ENCODE results near the gene CRIP2. TPM values are rescaled to one million over a fixed set of nuclear protein-coding genes. Genes with fewer than 3 reads are reported as not detected.

The CRIP2 gene
- polyA plus RNA-seq, 1 donor (not counting 4 experiments of a cell fraction or from before 2014, with no cell fraction given): 4.8 TPM

- DNase-seq (ENCODE audit: low read depth, low spot score) (no peak), FAIRE-seq (no peak)
- H3K9me1 ChIP-seq (ENCODE audit: control insufficient read depth, extremely low read depth, insufficient read depth, low read length): no peaks in the 10 kb centered on the region
- H3K4me1 ChIP-seq (ENCODE audit: control insufficient read depth, extremely low read depth, insufficient read depth, low read length): peaks cover 4% of the 10 kb centered on the region
- no peaks in the 10 kb centered on the region for H3K36me3 ChIP-seq (ENCODE audit: control insufficient read depth in 2 of 2, extremely low read depth in 1 of 2, insufficient read depth in 2 of 2, low read length in 2 of 2)
- no peak overlapping the region for H3K4me2 ChIP-seq (ENCODE audit: control insufficient read depth, extremely low read depth, insufficient read depth, low read depth, low read length)
- no peak overlapping the region for H3K27ac ChIP-seq (ENCODE audit: control insufficient read depth, insufficient read depth, low read length)
- H3K9ac ChIP-seq (ENCODE audit: control insufficient read depth, extremely low read depth, insufficient read depth, low read length): no peak overlapping the region
- H3K27me3 ChIP-seq (ENCODE audit: control insufficient read depth, extremely low read depth, insufficient read depth, low read length): no peaks in the 10 kb centered on the region
- dilution Hi-C loops (cut with MboI; ENCODE audit: extremely low pct_ligation_motif_present, low sequenced_read_pairs): no loop called here
- TF ChIP-seq, protein P1, sequence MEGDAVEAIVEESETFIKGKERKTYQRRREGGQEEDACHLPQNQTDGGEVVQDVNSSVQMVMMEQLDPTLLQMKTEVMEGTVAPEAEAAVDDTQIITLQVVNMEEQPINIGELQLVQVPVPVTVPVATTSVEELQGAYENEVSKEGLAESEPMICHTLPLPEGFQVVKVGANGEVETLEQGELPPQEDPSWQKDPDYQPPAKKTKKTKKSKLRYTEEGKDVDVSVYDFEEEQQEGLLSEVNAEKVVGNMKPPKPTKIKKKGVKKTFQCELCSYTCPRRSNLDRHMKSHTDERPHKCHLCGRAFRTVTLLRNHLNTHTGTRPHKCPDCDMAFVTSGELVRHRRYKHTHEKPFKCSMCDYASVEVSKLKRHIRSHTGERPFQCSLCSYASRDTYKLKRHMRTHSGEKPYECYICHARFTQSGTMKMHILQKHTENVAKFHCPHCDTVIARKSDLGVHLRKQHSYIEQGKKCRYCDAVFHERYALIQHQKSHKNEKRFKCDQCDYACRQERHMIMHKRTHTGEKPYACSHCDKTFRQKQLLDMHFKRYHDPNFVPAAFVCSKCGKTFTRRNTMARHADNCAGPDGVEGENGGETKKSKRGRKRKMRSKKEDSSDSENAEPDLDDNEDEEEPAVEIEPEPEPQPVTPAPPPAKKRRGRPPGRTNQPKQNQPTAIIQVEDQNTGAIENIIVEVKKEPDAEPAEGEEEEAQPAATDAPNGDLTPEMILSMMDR (optimal IDR thresholded peaks at IDR 0.05 in 1 of 3, IDR thresholded peaks at IDR 0.05 in 1 of 3, conservative IDR thresholded peaks at IDR 0.05 in 1 of 3; ENCODE audit: extremely low read depth in 1 of 3, insufficient read depth in 2 of 3, low read length in 3 of 3): no peak
- no peak for TF ChIP-seq EZH2 (IDR thresholded peaks at IDR 0.05; ENCODE audit: low read length)
- no peaks in the 10 kb centered on the region for H4K20me1 ChIP-seq (ENCODE audit: control insufficient read depth, extremely low read depth, insufficient read depth, low read length)
- no peaks in the 10 kb centered on the region for H3K9me3 ChIP-seq (ENCODE audit: control insufficient read depth, low read depth, low read length)
- no peak overlapping the region for H2AFZ ChIP-seq (ENCODE audit: control insufficient read depth, low read length)
- no peak overlapping the region for H3K4me3 ChIP-seq (ENCODE audit: control insufficient read depth in 2 of 3, extremely low read depth in 1 of 3, insufficient read depth in 2 of 3, low read depth in 1 of 3, low read length in 3 of 3)
- H3K79me2 ChIP-seq (ENCODE audit: control insufficient read depth, insufficient read depth, low read length): no peaks in the 10 kb centered on the region
Observed at GRCh38 chr14:105508601-105509000, 34.0 kb downstream of the CRIP2 start.

DNA sequence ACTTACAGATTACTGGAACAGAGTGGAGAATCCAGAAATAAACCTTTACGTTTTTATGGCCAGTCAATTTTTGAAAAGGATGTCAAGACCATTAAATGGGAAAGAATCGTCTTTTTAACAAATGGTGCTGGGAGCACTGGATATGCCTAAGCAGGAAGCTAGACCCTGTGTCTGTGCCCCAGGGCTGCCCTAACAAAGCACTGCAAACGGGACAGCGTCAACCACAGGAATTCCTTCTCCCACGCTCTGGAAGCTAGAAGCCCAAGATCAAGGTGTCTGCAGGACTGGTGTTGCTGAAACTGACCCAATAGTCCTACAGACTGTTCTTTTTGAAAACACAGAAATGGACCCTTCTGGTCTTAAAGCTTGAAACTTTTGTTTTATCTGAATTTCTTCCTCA lies 42.5 kb downstream of the CRIP2 start:
- no peaks in the 10 kb centered on the region for H4K20me1 ChIP-seq (ENCODE audit: control insufficient read depth, extremely low read depth, insufficient read depth, low read length)
- TF ChIP-seq, protein P1 (optimal IDR thresholded peaks at IDR 0.05 in 1 of 3, IDR thresholded peaks at IDR 0.05 in 1 of 3, conservative IDR thresholded peaks at IDR 0.05 in 1 of 3; ENCODE audit: extremely low read depth in 1 of 3, insufficient read depth in 2 of 3, low read length in 3 of 3): no peak
- no peak for TF ChIP-seq EZH2 (IDR thresholded peaks at IDR 0.05; ENCODE audit: low read length)
- dilution Hi-C loops (cut with MboI; ENCODE audit: extremely low pct_ligation_motif_present, low sequenced_read_pairs): no loop called here
- no peak overlapping the region for H3K9ac ChIP-seq (ENCODE audit: control insufficient read depth, extremely low read depth, insufficient read depth, low read length)
- H3K9me3 ChIP-seq (ENCODE audit: control insufficient read depth, low read depth, low read length): no peaks in the 10 kb centered on the region
- peaks cover 3% of the 10 kb centered on the region for H3K27me3 ChIP-seq (ENCODE audit: control insufficient read depth, extremely low read depth, insufficient read depth, low read length)
- H3K4me1 ChIP-seq (ENCODE audit: control insufficient read depth, extremely low read depth, insufficient read depth, low read length): peaks cover under 1% of the 10 kb centered on the region
- H3K36me3 ChIP-seq (ENCODE audit: control insufficient read depth in 2 of 2, extremely low read depth in 1 of 2, insufficient read depth in 2 of 2, low read length in 2 of 2): no peaks in the 10 kb centered on the region
- DNase-seq (ENCODE audit: low read depth, low spot score): no peak
- H2AFZ ChIP-seq (ENCODE audit: control insufficient read depth, low read length): no peak overlapping the region
- no peaks in the 10 kb centered on the region for H3K79me2 ChIP-seq (ENCODE audit: control insufficient read depth, insufficient read depth, low read length)
- H3K4me3 ChIP-seq (ENCODE audit: control insufficient read depth in 2 of 3, extremely low read depth in 1 of 3, insufficient read depth in 2 of 3, low read depth in 1 of 3, low read length in 3 of 3): no peak overlapping the region
- H3K4me2 ChIP-seq (ENCODE audit: control insufficient read depth, extremely low read depth, insufficient read depth, low read depth, low read length): no peak overlapping the region
- H3K9me1 ChIP-seq (ENCODE audit: control insufficient read depth, extremely low read depth, insufficient read depth, low read length): no peaks in the 10 kb centered on the region
- no peak for FAIRE-seq
- no peak overlapping the region for H3K27ac ChIP-seq (ENCODE audit: control insufficient read depth, insufficient read depth, low read length)

All from keratinocyte (primary cell).